ENCODE results near the gene TRAF7. TPM values are rescaled to one million over a fixed set of nuclear protein-coding genes. Genes with fewer than 3 reads are reported as not detected.

TRAF7 gene
- total and polyA plus RNA-seq, 2 of the 13 experiments (the other 11 are each of a cell fraction or from before 2014, with no cell fraction given), result 47.9 to 65.6 TPM

GRCh38 chr16:2147981-2148671, 7.5 kb upstream of the TRAF7 start, which contains the start of gene RAB26 (continued):
- TF ChIP-seq HMGXB4 (CRISPR knock-in tag; IDR thresholded peaks at IDR 0.05; ENCODE audit: borderline replicate concordance in 1 of 2, low read depth in 1 of 2) (peak in 1 of 2 experiments; percentile 39; a peak in 1 of 4 replicates), ZSCAN9 (CRISPR knock-in tag; IDR thresholded peaks at IDR 0.05; ENCODE audit: borderline replicate concordance) (no peak), ZNF580 (CRISPR knock-in tag; IDR thresholded peaks at IDR 0.05; ENCODE audit: borderline replicate concordance, low read depth) (no peak), AHDC1 (CRISPR knock-in tag; IDR thresholded peaks at IDR 0.05; ENCODE audit: borderline replicate concordance) (no peak), RAD21 (CRISPR knock-in tag; IDR thresholded peaks at IDR 0.05) (no peak), NAIF1 (CRISPR knock-in tag; IDR thresholded peaks at IDR 0.05; ENCODE audit: borderline replicate concordance) (no peak), CHCHD3 (CRISPR knock-in tag; IDR thresholded peaks at IDR 0.05) (no peak), THAP7 (CRISPR knock-in tag; IDR thresholded peaks at IDR 0.05) (no peak), ZNF672 (CRISPR knock-in tag; IDR thresholded peaks at IDR 0.05) (no peak), ZNF260 (CRISPR knock-in tag; IDR thresholded peaks at IDR 0.05; ENCODE audit: borderline replicate concordance, low read depth) (no peak), HDAC2 (CRISPR knock-in tag; IDR thresholded peaks at IDR 0.05) (peak; percentile 75; the same call in 1 of the 2 replicates), ATF7-NPFF (CRISPR knock-in tag; IDR thresholded peaks at IDR 0.05; ENCODE audit: low read depth) (no peak; the same call in 1 of the 2 replicates), SOX6 (IDR thresholded peaks at IDR 0.05) (no peak), SOX6 (CRISPR knock-in tag; IDR thresholded peaks at IDR 0.05) (peak; percentile 41; the same call in 1 of the 2 replicates), ZBTB21 (CRISPR knock-in tag; IDR thresholded peaks at IDR 0.05) (no peak), E2F1 (CRISPR knock-in tag; IDR thresholded peaks at IDR 0.05) (no peak; the same call in 1 of the 2 replicates), HOMEZ (CRISPR knock-in tag; IDR thresholded peaks at IDR 0.05; ENCODE audit: low read depth) (no peak), ZMAT3 (CRISPR knock-in tag; conservative IDR thresholded peaks at IDR 0.05) (0 out of 2 replicates have a peak, but pooled peaks have one; percentile 36)
